HepG2 (cell line): ENCODE measurements around the gene AGAP1. TPM values are rescaled to one million over a fixed set of nuclear protein-coding genes. Genes with fewer than 3 reads are reported as not detected.

Experiments
- ATAC-seq: fragments of 200-7000 bp; cut with Tn5 transposase; 3 replicates; pipeline ENCODE4 v1.9.1; 2020; ENCODE audit warnings: mild to moderate bottlenecking, moderate library complexity
- BruUV-seq: library from RNA; stranded (reverse); fragments of 400-500 nt; replicated peaks from 2 replicates; lab custom pipeline; 2021; lab: Mats Ljungman, UMichigan
- CTCF ChIA-PET: fragments of 300-600 bp; formaldehyde crosslinking; extraction: SDS; loops from one replicate; lab custom pipeline; 2021; ENCODE audit warnings: low total read pairs, inconsistent platforms, low intra/inter-chr PET ratio; lab: Yijun Ruan, JAX
- POLR2A ChIA-PET: fragments of 350-600 bp; sonication (Branson Sonifier 250); formaldehyde crosslinking; loops from one replicate; lab custom pipeline; 2020; ENCODE audit warnings: antibody characterized with exemption, inconsistent platforms; lab: Yijun Ruan, JAX
- DNase-seq: peaks from one replicate; pipeline ENCODE4 v3.0.0-alpha.2; 2015; ENCODE audit warnings: low spot score
- FAIRE-seq: peaks from 3 replicates; lab custom pipeline; 2011; peaks lifted over from hg19 to GRCh38; lab: Jason Lieb, UNC
- H2AFZ ChIP-seq: one replicate; pipeline ENCODE4 v1.6.1; 2011; ENCODE audit warnings: low read length, inconsistent platforms
- H3K27ac ChIP-seq: fragments of 300-600 bp; 3 replicates; pipeline ENCODE4 v1.8.0; 2011; ENCODE audit warnings: mixed run types, mild to moderate bottlenecking, mixed read lengths, low read length, inconsistent platforms; ENCODE audit not compliant: insufficient read depth; ENCODE audit errors: extremely low read length
- H3K27me3 ChIP-seq, 2 experiments: fragments of 200-600 bp in 1 of 2; 2 replicates in 1 of 2; 3 replicates in 1 of 2; pipeline versions ENCODE4 v1.6.0 to v1.8.0; 2011; ENCODE audit warnings: low read length in 2 of 2, mild to moderate bottlenecking in 2 of 2, moderate library complexity in 2 of 2, inconsistent platforms in 1 of 2; ENCODE audit not compliant: insufficient read depth in 2 of 2, control insufficient read depth in 1 of 2
- H3K36me3 ChIP-seq, 2 experiments: fragments of 200-600 bp in 1 of 2; replicated peaks in 1 of 2; 2 replicates in 1 of 2; 3 replicates in 1 of 2; pipeline versions ENCODE4 v1.5.1 to v1.8.0; 2011; ENCODE audit warnings: low read length in 2 of 2, inconsistent platforms in 1 of 2; ENCODE audit not compliant: insufficient read depth in 2 of 2, control insufficient read depth in 1 of 2
- H3K4me1 ChIP-seq: 2 replicates; pipeline ENCODE4 v1.5.1; 2012; ENCODE audit warnings: low read length, inconsistent platforms; ENCODE audit not compliant: insufficient read depth
- H3K4me2 ChIP-seq: 2 replicates; pipeline ENCODE4 v1.6.0; 2011; ENCODE audit warnings: low read depth, low read length, inconsistent platforms
- H3K4me3 ChIP-seq, 3 experiments: fragments of 200-600 bp in 1 of 3; sonication (generic), shearing (Covaris generic) in 1 of 3; replicated peaks in 1 of 3; 2 replicates each; pipeline ENCODE4 v1.5.1; 2011 to 2016; ENCODE audit warnings: low read length in 3 of 3, inconsistent platforms in 2 of 3, low read depth in 2 of 3, mild to moderate bottlenecking in 2 of 3, control low read depth in 1 of 3, mixed read lengths in 1 of 3; ENCODE audit not compliant: insufficient read depth in 1 of 3
- H3K79me2 ChIP-seq: one replicate; pipeline ENCODE4 v1.6.1; 2011; ENCODE audit warnings: low read length, inconsistent platforms; ENCODE audit not compliant: insufficient read depth
- H3K9ac ChIP-seq: 2 replicates; pipeline ENCODE4 v1.6.0; 2011; ENCODE audit warnings: mild to moderate bottlenecking, low read depth, low read length, inconsistent platforms; ENCODE audit not compliant: insufficient read depth
- H3K9me3 ChIP-seq: 2 replicates; pipeline ENCODE4 v1.5.1; 2012; ENCODE audit warnings: mild to moderate bottlenecking, low read length
- H4K20me1 ChIP-seq: 2 replicates; pipeline ENCODE4 v1.6.0; 2011; ENCODE audit warnings: inconsistent platforms, mild to moderate bottlenecking, low read length, moderate library complexity; ENCODE audit not compliant: insufficient read depth
- GATA4 ChIP-seq: sonication (generic); IDR thresholded peaks from 2 replicates; pipeline ENCODE4 v1.6.1; 2016; ENCODE audit warnings: antibody characterized with exemption, low read depth, borderline replicate concordance
- HES4 ChIP-seq: sonication (generic); formaldehyde crosslinking; IDR thresholded peaks from 2 replicates; pipeline ENCODE4 v1.9.0; 2021; ENCODE audit warnings: mild to moderate bottlenecking, missing genetic modification reagents, borderline replicate concordance
- LBX2 ChIP-seq: sonication (generic); formaldehyde crosslinking; IDR thresholded peaks from 2 replicates; pipeline ENCODE4 v1.5.0; 2020; ENCODE audit warnings: missing genetic modification reagents, mild to moderate bottlenecking, borderline replicate concordance
- MAFF ChIP-seq: IDR thresholded peaks from 2 replicates; pipeline ENCODE4 v1.6.1; 2011; ENCODE audit warnings: low read depth, low read length, improper control_type of control experiment
- MAFK ChIP-seq, 2 experiments: IDR thresholded peaks in 1 of 2; conservative IDR thresholded peaks in 1 of 2; 2 replicates each; pipeline ENCODE4 v1.6.1; 2011; ENCODE audit warnings: improper control_type of control experiment in 2 of 2, low read length in 2 of 2
- MBD4 ChIP-seq: IDR thresholded peaks from 2 replicates; pipeline ENCODE4 v1.6.1; 2012; ENCODE audit warnings: low read length, inconsistent platforms, borderline replicate concordance
- NFIC ChIP-seq: IDR thresholded peaks from 2 replicates; pipeline ENCODE4 v1.6.1; 2012; ENCODE audit warnings: mild to moderate bottlenecking, low read length, inconsistent platforms
- RFX1 ChIP-seq: fragments of 450-650 bp; IDR thresholded peaks from 2 replicates; pipeline ENCODE4 v1.6.1; 2017
- RFX3 ChIP-seq: IDR thresholded peaks from 2 replicates; pipeline ENCODE4 v1.6.1; 2016; ENCODE audit warnings: missing biosample characterization, missing genetic modification reagents
- RFX5 ChIP-seq: IDR thresholded peaks from 2 replicates; pipeline ENCODE4 v1.6.1; 2011; ENCODE audit warnings: low read depth, low read length, improper control_type of control experiment
- ZBTB33 ChIP-seq: sonication (generic); formaldehyde crosslinking; IDR thresholded peaks from 2 replicates; pipeline ENCODE4 v1.4.0; 2020; ENCODE audit warnings: missing genetic modification reagents
- ZBTB34 ChIP-seq: sonication (generic); formaldehyde crosslinking; IDR thresholded peaks from 2 replicates; pipeline ENCODE4 v1.8.0; 2022; ENCODE audit warnings: mild to moderate bottlenecking, missing genetic modification reagents
- ZC3H13 ChIP-seq: sonication (generic); formaldehyde crosslinking; IDR thresholded peaks from 2 replicates; pipeline ENCODE4 v1.8.1; 2023; ENCODE audit warnings: mild to moderate bottlenecking, missing genetic modification reagents, moderate library complexity
- ZMYM4 ChIP-seq: sonication (generic); formaldehyde crosslinking; IDR thresholded peaks from 2 replicates; pipeline ENCODE4 v1.8.1; 2023; ENCODE audit warnings: mild to moderate bottlenecking, missing genetic modification reagents
- ZNF232 ChIP-seq: sonication (generic); formaldehyde crosslinking; IDR thresholded peaks from 2 replicates; pipeline ENCODE4 v1.4.0; 2020; ENCODE audit warnings: missing genetic modification reagents, borderline replicate concordance
- ZNF256 ChIP-seq: sonication (generic); formaldehyde crosslinking; conservative IDR thresholded peaks from 2 replicates; pipeline ENCODE4 v1.4.0; 2020; ENCODE audit warnings: missing genetic modification reagents
- ZNF30 ChIP-seq: sonication (generic); formaldehyde crosslinking; IDR thresholded peaks from 2 replicates; pipeline ENCODE4 v1.5.0; 2020; ENCODE audit warnings: mild to moderate bottlenecking, missing genetic modification reagents
- ZNF343 ChIP-seq: sonication (generic); formaldehyde crosslinking; IDR thresholded peaks from 2 replicates; pipeline ENCODE4 v1.4.0; 2020; ENCODE audit warnings: mild to moderate bottlenecking, missing genetic modification reagents
- ZNF367 ChIP-seq: sonication (generic); formaldehyde crosslinking; IDR thresholded peaks from 2 replicates; pipeline ENCODE4 v1.4.0; 2020; ENCODE audit warnings: missing genetic modification reagents, borderline replicate concordance
- ZNF547 ChIP-seq: sonication (generic); formaldehyde crosslinking; IDR thresholded peaks from 2 replicates; pipeline ENCODE4 v1.5.1; 2020; ENCODE audit warnings: mild to moderate bottlenecking, missing genetic modification reagents
- ZNF678 ChIP-seq: sonication (generic); formaldehyde crosslinking; IDR thresholded peaks from 2 replicates; pipeline ENCODE4 v1.4.0; 2020; ENCODE audit warnings: mild to moderate bottlenecking, missing genetic modification reagents
- ZNF746 ChIP-seq: sonication (generic); formaldehyde crosslinking; IDR thresholded peaks from 2 replicates; pipeline ENCODE4 v1.8.0; 2022; ENCODE audit warnings: mild to moderate bottlenecking, missing genetic modification reagents
- WGBS: methylation state at CpG from one replicate; pipeline ENCODE4 v1.1.6; 2017; ENCODE audit warnings: low lambda C conversion rate; 5-methylcytosine and 5-hydroxymethylcytosine counted together
- in situ Hi-C: cut with HindIII; loops from 2 replicates; pipeline ENCODE4 v1.10.0; 2017; ENCODE audit warnings: low pct_unique_long_range_greater_than_20kb; ENCODE audit not compliant: extremely low pct_ligation_motif_present
- intact Hi-C: fragments of 100-400 bp; cut with micrococcal nuclease; formaldehyde crosslinking; loops from one replicate; pipeline ENCODE4 v1.10.0; 2022; ENCODE audit not compliant: unreplicated experiment
- polyA plus RNA-seq, 8 experiments: library from polyadenylated mRNA; depleted of rRNA in 3 of 8; stranded (reverse) in 7 of 8; unstranded in 1 of 8; fragments of >200 nt; fragmentation: Illumina TruSeq in 4 of 8; extraction: Trizol in 4 of 8; gene quantifications; 2 replicates each; pipeline versions ENCODE4 v1.2.1 to v1.2.3, GENCODE V29; 2011 to 2016; ENCODE audit warnings: low read depth in 4 of 8, missing spikeins in 1 of 8, mixed read lengths in 1 of 8; ENCODE audit not compliant: insufficient read depth in 1 of 8
- total RNA-seq, 5 experiments: library from RNA; depleted of rRNA; stranded (reverse); fragments of >200 nt; fragmentation: Illumina TruSeq; extraction: Trizol; gene quantifications; 2 replicates each; pipeline ENCODE4 v1.2.3, GENCODE V29; 2016; ENCODE audit warnings: low read depth in 1 of 5

The AGAP1 gene
- total and polyA plus RNA-seq, 2 of the 13 experiments (the other 11 are each of a cell fraction or from before 2014, with no cell fraction given) = 21.2 to 32.7 TPM

GRCh38 chr2:235605312-235606003 is 111.6 kb downstream of the AGAP1 start:
- no peak for FAIRE-seq
- TF ChIP-seq ZMYM4 (CRISPR knock-in tag) = no peak
- TF ChIP-seq ZBTB33 (CRISPR knock-in tag) = no peak
- peak; percentile 63 for TF ChIP-seq RFX3
- no peak for TF ChIP-seq ZNF746 (CRISPR knock-in tag)
- no peak for TF ChIP-seq HES4 (CRISPR knock-in tag)
- TF ChIP-seq ZNF678 (CRISPR knock-in tag) = no peak
- no peak for TF ChIP-seq ZNF343 (CRISPR knock-in tag)
- peak; percentile 18 to 37; a peak in 2 of 4 replicates for TF ChIP-seq MAFK (conservative IDR thresholded peaks at IDR 0.05 in 1 of 2, IDR thresholded peaks at IDR 0.05 in 1 of 2; ENCODE audit: low read length in 2 of 2)
- TF ChIP-seq LBX2 (CRISPR knock-in tag) = no peak
- no peak for TF ChIP-seq ZNF30 (CRISPR knock-in tag)
- no peak for TF ChIP-seq ZNF256 (CRISPR knock-in tag)
- TF ChIP-seq MBD4 = no peak
- TF ChIP-seq ZNF367 = no peak
- TF ChIP-seq NFIC = no peak
- no peak for TF ChIP-seq ZNF232
- TF ChIP-seq RFX1 = peak; percentile 62
- no peak for TF ChIP-seq ZNF547 (CRISPR knock-in tag)
- no peak for TF ChIP-seq ZC3H13 (CRISPR knock-in tag)
- TF ChIP-seq MAFF = peak; percentile 34; the same call in 1 of the 2 replicates
- TF ChIP-seq RFX5 = peak; percentile 53; the same call in 1 of the 2 replicates
- TF ChIP-seq ZBTB34 (CRISPR knock-in tag) = no peak
- TF ChIP-seq GATA4 = no peak

More at GRCh38 chr2:235605312-235606003, 111.6 kb downstream of the AGAP1 start:
- intact Hi-C loops = no loop called here
- H3K9me3 ChIP-seq = no peaks in the 10 kb centered on the region
- H4K20me1 ChIP-seq = peaks cover 14% of the 10 kb centered on the region
- BruUV-seq = no TSS peak
- WGBS = 90% methylated on average over 22 of the region's 22 CpGs
- in situ Hi-C loops = no loop called here
- H3K36me3 ChIP-seq = no peaks in the 10 kb centered on the region
- no peak overlapping the region for H3K4me3 ChIP-seq
- no peaks in the 10 kb centered on the region for H3K27me3 ChIP-seq
- ChIA-PET POLR2A (no interaction called here), CTCF (no interaction called here)
- H3K9ac ChIP-seq = no peak overlapping the region
- no peak overlapping the region for H3K4me2 ChIP-seq
- no peak for ATAC-seq
- DNase-seq = no peak
- no peak overlapping the region for H2AFZ ChIP-seq
- peaks cover 17% of the 10 kb centered on the region for H3K4me1 ChIP-seq
- peaks cover 55% of the 10 kb centered on the region for H3K79me2 ChIP-seq
- no peak overlapping the region for H3K27ac ChIP-seq
